Panc1 (cell line): ENCODE measurements around the gene NT5C1A. TPM values are rescaled to one million over a fixed set of nuclear protein-coding genes. Genes with fewer than 3 reads are reported as not detected.

Experiments
- ATAC-seq: fragments of 200-7000 bp; cut with Tn5 transposase; 2 replicates; pipeline ENCODE4 v1.9.1; 2020; ENCODE audit warnings: mild to moderate bottlenecking, moderate library complexity
- BruUV-seq: library from RNA; stranded (reverse); fragments of 400-500 nt; replicated peaks from 2 replicates; lab custom pipeline; 2021; lab: Mats Ljungman, UMichigan
- CTCF ChIA-PET: fragments of 300-600 bp; sonication (Branson Sonifier 250); formaldehyde crosslinking; loops from one replicate; lab custom pipeline; 2022; ENCODE audit warnings: antibody characterized with exemption; lab: Charles Lee
- POLR2A ChIA-PET: fragments of 300-600 bp; sonication (Branson Sonifier 250); formaldehyde crosslinking; loops from one replicate; lab custom pipeline; 2022; ENCODE audit warnings: antibody characterized with exemption; lab: Charles Lee
- DNase-seq: peaks from one replicate; pipeline ENCODE4 v3.0.0-alpha.2; 2010; ENCODE audit warnings: low read depth, low spot score
- H3K27ac ChIP-seq: 2 replicates; pipeline ENCODE4 v1.5.1; 2011; ENCODE audit warnings: mild to moderate bottlenecking, low read length, inconsistent platforms
- H3K27me3 ChIP-seq: fragments of 200-500 bp; sonication (Bioruptor generic); 2 replicates; pipeline ENCODE4 v1.6.0; 2014; ENCODE audit warnings: low read length, inconsistent platforms; ENCODE audit not compliant: control insufficient read depth, insufficient read depth
- H3K36me3 ChIP-seq: fragments of 200-500 bp; sonication (Bioruptor generic); 2 replicates; pipeline ENCODE4 v1.5.1; 2014; ENCODE audit warnings: inconsistent platforms, mild to moderate bottlenecking, low read length, moderate library complexity; ENCODE audit not compliant: control insufficient read depth, insufficient read depth
- H3K4me1 ChIP-seq: 2 replicates; pipeline ENCODE4 v1.5.1; 2011; ENCODE audit warnings: inconsistent platforms, mild to moderate bottlenecking, low read length, moderate library complexity; ENCODE audit not compliant: control insufficient read depth, insufficient read depth
- H3K4me3 ChIP-seq, 2 experiments: 2 replicates each; pipeline ENCODE4 v1.5.1; 2011 to 2012; ENCODE audit warnings: low read depth in 2 of 2, low read length in 2 of 2, mild to moderate bottlenecking in 2 of 2, inconsistent platforms in 1 of 2, moderate library complexity in 1 of 2
- H3K9me3 ChIP-seq: fragments of 200-500 bp; sonication (Bioruptor generic); 2 replicates; pipeline ENCODE4 v1.5.1; 2014; ENCODE audit warnings: low read depth, mild to moderate bottlenecking, inconsistent platforms, low read length, moderate library complexity; ENCODE audit not compliant: control insufficient read depth, insufficient read depth
- POLR2AphosphoS5 ChIP-seq: IDR thresholded peaks from 2 replicates; pipeline ENCODE4 v1.6.1; 2012; ENCODE audit warnings: mild to moderate bottlenecking, low read depth, low read length, moderate library complexity
- REST ChIP-seq, 2 experiments: IDR thresholded peaks; 2 replicates each; pipeline ENCODE4 v1.6.1; 2011 to 2012; ENCODE audit warnings: low read depth in 2 of 2, control low read depth in 1 of 2, low read length in 1 of 2, mild to moderate bottlenecking in 1 of 2, moderate library complexity in 1 of 2; ENCODE audit not compliant: insufficient read depth in 1 of 2
- SIN3A ChIP-seq: IDR thresholded peaks from 2 replicates; pipeline ENCODE4 v1.6.1; 2012; ENCODE audit warnings: low read depth, mild to moderate bottlenecking, low read length, moderate library complexity, borderline replicate concordance; ENCODE audit not compliant: insufficient read depth
- TCF7L2 ChIP-seq: IDR thresholded peaks from 2 replicates; pipeline ENCODE4 v1.6.1; 2011; ENCODE audit warnings: mild to moderate bottlenecking, low read depth, low read length, inconsistent platforms
- in situ Hi-C: cut with HindIII; loops from 2 replicates; pipeline ENCODE4 v1.10.0; 2016; ENCODE audit warnings: low sequenced_read_pairs, low pct_unique_long_range_greater_than_20kb
- intact Hi-C: fragments of 100-400 bp; cut with micrococcal nuclease; formaldehyde crosslinking; loops from one replicate; pipeline ENCODE4 v1.10.0; 2022; ENCODE audit not compliant: unreplicated experiment
- total RNA-seq: library from RNA; stranded (reverse); gene quantifications from one replicate; pipeline ENCODE4 v1.2.1, GENCODE V29; 2021; ENCODE audit not compliant: unreplicated experiment
- TF ChIP-seq, protein P1 (sequence below): fragments of 450-650 bp; IDR thresholded peaks from 2 replicates; pipeline ENCODE4 v1.5.1; 2017; ENCODE audit warnings: mild to moderate bottlenecking

The NT5C1A gene
- total RNA-seq, 1 experiment from 2014 or later: not detected

GRCh38 chr1:39677645-39678044 is 5.7 kb upstream of the NT5C1A start:
- no peak overlapping the region for H3K27ac ChIP-seq
- ChIA-PET CTCF (no interaction called here), POLR2A (no interaction called here)
- no peaks in the 10 kb centered on the region for H3K36me3 ChIP-seq
- ATAC-seq: no peak
- TF ChIP-seq POLR2AphosphoS5 (no peak), TCF7L2 (no peak), REST (IDR thresholded peaks at IDR 0.05; ENCODE audit: insufficient read depth in 1 of 2, low read depth in 2 of 2, low read length in 1 of 2) (no peak), SIN3A (no peak)
- TF ChIP-seq, protein P1, sequence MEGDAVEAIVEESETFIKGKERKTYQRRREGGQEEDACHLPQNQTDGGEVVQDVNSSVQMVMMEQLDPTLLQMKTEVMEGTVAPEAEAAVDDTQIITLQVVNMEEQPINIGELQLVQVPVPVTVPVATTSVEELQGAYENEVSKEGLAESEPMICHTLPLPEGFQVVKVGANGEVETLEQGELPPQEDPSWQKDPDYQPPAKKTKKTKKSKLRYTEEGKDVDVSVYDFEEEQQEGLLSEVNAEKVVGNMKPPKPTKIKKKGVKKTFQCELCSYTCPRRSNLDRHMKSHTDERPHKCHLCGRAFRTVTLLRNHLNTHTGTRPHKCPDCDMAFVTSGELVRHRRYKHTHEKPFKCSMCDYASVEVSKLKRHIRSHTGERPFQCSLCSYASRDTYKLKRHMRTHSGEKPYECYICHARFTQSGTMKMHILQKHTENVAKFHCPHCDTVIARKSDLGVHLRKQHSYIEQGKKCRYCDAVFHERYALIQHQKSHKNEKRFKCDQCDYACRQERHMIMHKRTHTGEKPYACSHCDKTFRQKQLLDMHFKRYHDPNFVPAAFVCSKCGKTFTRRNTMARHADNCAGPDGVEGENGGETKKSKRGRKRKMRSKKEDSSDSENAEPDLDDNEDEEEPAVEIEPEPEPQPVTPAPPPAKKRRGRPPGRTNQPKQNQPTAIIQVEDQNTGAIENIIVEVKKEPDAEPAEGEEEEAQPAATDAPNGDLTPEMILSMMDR: no peak
- H3K27me3 ChIP-seq: no peaks in the 10 kb centered on the region; the same call in 1 of the 2 replicates
- no peaks in the 10 kb centered on the region for H3K9me3 ChIP-seq
- no TSS peak for BruUV-seq
- intact Hi-C loops: no loop called here
- no peaks in the 10 kb centered on the region for H3K4me1 ChIP-seq
- in situ Hi-C loops: no loop called here
- DNase-seq: no peak
- H3K4me3 ChIP-seq: no peak overlapping the region

DNA sequence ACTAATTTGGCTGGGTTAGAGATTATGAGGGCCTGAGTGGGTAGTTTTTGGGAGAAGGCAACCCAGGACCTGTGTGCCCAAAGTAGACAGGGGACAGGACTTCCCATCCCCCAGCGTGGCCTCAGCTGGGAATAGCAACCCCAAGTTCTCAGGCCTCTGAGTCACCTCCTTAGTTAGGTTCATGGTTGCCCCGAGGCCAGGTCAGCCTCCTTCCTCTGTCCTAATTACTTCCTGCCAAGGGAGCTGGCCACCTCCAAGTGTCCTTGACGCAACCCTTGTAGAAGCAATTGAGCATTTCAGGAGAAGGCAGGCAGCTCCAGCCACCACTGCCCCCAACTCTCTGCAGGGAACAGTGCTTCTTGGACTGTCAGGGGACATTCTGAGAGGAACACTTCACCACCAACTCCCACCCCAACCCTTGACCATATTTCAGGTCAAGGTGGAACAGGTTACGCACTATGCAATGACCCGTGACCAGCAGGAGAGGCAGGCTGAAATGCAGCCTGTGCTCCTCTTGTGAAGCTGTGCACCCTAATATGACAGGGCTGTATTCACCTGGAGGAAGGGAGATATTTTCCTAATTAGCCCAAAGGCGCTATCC is 5.1 kb upstream of the NT5C1A start:
- in situ Hi-C loops: no loop called here
- ATAC-seq (no peak; the same call in 1 of the 2 replicates), DNase-seq (no peak)
- POLR2A ChIA-PET: no interaction called here
- H3K4me3 ChIP-seq: no peak overlapping the region
- no peaks in the 10 kb centered on the region for H3K9me3 ChIP-seq
- CTCF ChIA-PET: no interaction called here
- no peaks in the 10 kb centered on the region for H3K36me3 ChIP-seq
- BruUV-seq: no TSS peak
- no peaks in the 10 kb centered on the region for H3K4me1 ChIP-seq
- TF ChIP-seq SIN3A: no peak
- TF ChIP-seq, protein P1: no peak
- TF ChIP-seq REST (IDR thresholded peaks at IDR 0.05; ENCODE audit: insufficient read depth in 1 of 2, low read depth in 2 of 2, low read length in 1 of 2): no peak
- TF ChIP-seq POLR2AphosphoS5: no peak
- TF ChIP-seq TCF7L2: no peak
- no peak overlapping the region for H3K27ac ChIP-seq
- intact Hi-C loops: no loop called here
- H3K27me3 ChIP-seq: peaks cover 2% of the 10 kb centered on the region
